Adrenal gland (tissue), 12 donors: ENCODE data around the gene RASGEF1C. TPM values are rescaled to one million over a fixed set of nuclear protein-coding genes. Genes with fewer than 3 reads are reported as not detected.

Source experiments
- DNase-seq, 7 donors: peaks; one replicate each; pipeline ENCODE4 v3.0.0-alpha.2; 2019 to 2020
- H3K27ac ChIP-seq, 5 donors: fragments of 200-600 bp; sonication (generic) in 4 of 5; 1 replicate in 3 of 5; 2 replicates in 2 of 5; pipeline versions ENCODE4 v1.5.1 to v1.8.0; 2016 to 2020; ENCODE audit warnings: mild to moderate bottlenecking in 1 of 5
- H3K27me3 ChIP-seq: fragments of 200-600 bp; 2 replicates; pipeline ENCODE4 v1.8.0; 2021
- H3K36me3 ChIP-seq, 2 donors: fragments of 200-600 bp; replicated peaks in 1 of 2; 1 replicate in 1 of 2; 2 replicates in 1 of 2; pipeline versions ENCODE4 v1.5.1 to v1.8.0; 2018 to 2022
- H3K4me1 ChIP-seq, 2 donors: fragments of 200-600 bp; replicated peaks in 1 of 2; 1 replicate in 1 of 2; 2 replicates in 1 of 2; pipeline versions ENCODE4 v1.5.1 to v1.8.0; 2018 to 2021
- H3K4me3 ChIP-seq, 4 donors: fragments of 200-600 bp; sonication (generic) in 3 of 4; one replicate each; pipeline ENCODE4 v1.5.1; 2016 to 2018
- H3K9me3 ChIP-seq, 3 donors: fragments of 200-600 bp; sonication (generic) in 1 of 3; replicated peaks in 1 of 3; 1 replicate in 2 of 3; 2 replicates in 1 of 3; pipeline versions ENCODE4 v1.5.1 to v1.8.0; 2016 to 2021
- CTCF ChIP-seq, 6 experiments: fragments of 450-650 bp in 4 of 6; fragments of 200-600 bp in 2 of 6; sonication (generic) in 1 of 6; IDR thresholded peaks; 1 replicate in 5 of 6; 2 replicates in 1 of 6; pipeline versions ENCODE4 v1.5.1 to v1.8.0; 2016 to 2021; ENCODE audit warnings: antibody characterized with exemption in 6 of 6, mild to moderate bottlenecking in 2 of 6, moderate library complexity in 1 of 6
- POLR2A ChIP-seq, 2 donors: fragments of 450-650 bp; IDR thresholded peaks; one replicate each; pipeline ENCODE4 v1.6.1; 2017; ENCODE audit warnings: antibody characterized with exemption in 2 of 2, mild to moderate bottlenecking in 2 of 2, moderate library complexity in 1 of 2
- WGBS, 4 donors: extraction: QIAGEN DNeasy Blood & Tissue Kit in 2 of 4; methylation state at CpG; one replicate each; pipeline versions ENCODE4 v1.1.5 to v1.1.7; 2013 to 2017; 5-methylcytosine and 5-hydroxymethylcytosine counted together
- intact Hi-C, 2 donors: fragments of 100-400 bp; cut with DNase I; formaldehyde crosslinking; loops; one replicate each; pipeline versions ENCODE4 v1.14.1 to v1.15.0; 2022 to 2023
- polyA plus RNA-seq, 3 donors: library from polyadenylated mRNA; stranded (reverse); fragments of 200-250 nt in 2 of 3; fragments of 350-450 nt in 1 of 3; fragmentation: Illumina TruSeq in 1 of 3; extraction: RNeasy Lipid Tissue Mini Kit (QIAGEN cat#74804) in 1 of 3; gene quantifications; one replicate each; pipeline ENCODE4 v1.2.3, GENCODE V29; 2013 to 2014
- total RNA-seq, 9 donors: library from RNA; depleted of rRNA in 4 of 9; stranded (reverse); fragments of >200 nt in 4 of 9; fragments of 120-200 nt in 1 of 9; fragmentation: NEBNext Ultra II Directional in 1 of 9; extraction: Animal tissue kit (Norgen Biotek cat#: 25700) in 1 of 9; gene quantifications; one replicate each; pipeline versions ENCODE4 v1.1.0 to v1.2.4, GENCODE V29; 2013 to 2023
- donor health status: healthy with polysubstance abuse.
- donor health status: Bipolar disorder and iron deficiency.
- donor health status: DM: yes; HTN: yes; CAD: no.
- donor health status: DM: no; HTN: no; CAD: no.
- donor health status: DM: no; HTN: no; CAD: no.
- donor health status: DM: yes; HTN: yes; CAD: no.

RASGEF1C gene
- total and polyA plus RNA-seq, 12 donors: 0.15 to 1.9 (median 0.74) TPM; not detected in 6

GRCh38 chr5:180136630-180137381 is 72.2 kb downstream of the RASGEF1C start:
- intact Hi-C loops: loop anchor here in 1 of 2 donors (10.0 kb wide), 1 partner anchor 178 kb away; no protein-coding TSS in a partner anchor
- 91 to 95% (median 93%) methylated on average over 28 to 38 of the region's 38 CpGs for WGBS, 4 donors
- peaks cover 10% of the 10 kb centered on the region for H3K27me3 ChIP-seq
- no peak for TF ChIP-seq POLR2A (IDR thresholded peaks at IDR 0.05)
- no peak for TF ChIP-seq CTCF (IDR thresholded peaks at IDR 0.05)
- H3K4me3 ChIP-seq: no peak overlapping the region
- no peaks in the 10 kb centered on the region for H3K36me3 ChIP-seq
- H3K4me1 ChIP-seq: no peaks in the 10 kb centered on the region
- H3K9me3 ChIP-seq: no peaks in the 10 kb centered on the region
- H3K27ac ChIP-seq: no peak overlapping the region
- peak in 1 of 7 donors; percentile 15 for DNase-seq

DNA sequence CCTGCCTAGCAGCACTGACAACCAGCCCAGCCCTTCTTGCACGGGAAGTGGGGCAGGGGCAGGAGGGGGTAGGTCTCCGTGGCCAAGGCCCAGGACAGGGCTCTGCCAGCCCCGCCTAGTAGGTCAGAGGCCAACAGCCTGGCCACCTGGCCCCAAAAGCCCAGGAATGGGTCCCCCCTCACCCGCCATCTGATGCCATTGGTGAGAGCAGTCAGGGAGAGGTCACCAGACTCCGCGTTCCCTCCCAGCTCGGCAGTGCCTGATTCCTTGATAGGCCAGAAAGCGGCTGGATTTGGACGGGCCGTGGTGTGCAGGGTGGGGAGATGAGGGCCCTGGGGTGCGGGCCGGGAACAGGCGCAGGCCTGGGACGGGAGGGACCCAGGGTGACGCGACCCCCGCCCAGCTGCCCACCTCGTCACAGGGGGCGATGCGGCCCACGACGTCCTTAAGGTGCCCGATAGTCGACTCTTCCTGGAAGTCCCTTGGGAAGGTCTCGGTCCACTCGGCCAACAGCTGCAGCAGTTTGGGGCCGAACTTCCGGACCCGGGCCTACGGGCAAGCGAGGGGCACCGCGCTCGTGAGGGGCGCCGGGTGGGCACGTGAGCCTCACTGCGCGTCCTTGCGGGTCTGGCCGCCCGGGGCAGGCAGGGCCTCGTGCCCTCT is 72.9 kb downstream of the RASGEF1C start:
- TF ChIP-seq POLR2A (IDR thresholded peaks at IDR 0.05) (no peak), CTCF (IDR thresholded peaks at IDR 0.05) (no peak)
- H3K27ac ChIP-seq: no peak overlapping the region
- H3K9me3 ChIP-seq: no peaks in the 10 kb centered on the region
- DNase-seq: peak in 1 of 7 donors; percentile 11
- H3K4me3 ChIP-seq: no peak overlapping the region
- 92 to 97% (median 93%) methylated on average over 24 to 43 of the region's 43 CpGs for WGBS, 4 donors
- intact Hi-C loops: loop anchor here in 1 of 2 donors (10.0 kb wide), 1 partner anchor 179 kb away; no protein-coding TSS in a partner anchor
- no peaks in the 10 kb centered on the region for H3K36me3 ChIP-seq
- no peaks in the 10 kb centered on the region for H3K4me1 ChIP-seq
- H3K27me3 ChIP-seq: peaks cover 10% of the 10 kb centered on the region

GRCh38 chr5:180135128-180135955 is 73.7 kb downstream of the RASGEF1C start:
- no peak for TF ChIP-seq POLR2A (IDR thresholded peaks at IDR 0.05)
- TF ChIP-seq CTCF (IDR thresholded peaks at IDR 0.05): no peak
- intact Hi-C loops: loop anchor here in 1 of 2 donors (10.0 kb wide), 1 partner anchor 179 kb away; no protein-coding TSS in a partner anchor
- H3K9me3 ChIP-seq: no peaks in the 10 kb centered on the region
- peaks cover 8% of the 10 kb centered on the region for H3K27me3 ChIP-seq
- H3K36me3 ChIP-seq: no peaks in the 10 kb centered on the region
- no peak overlapping the region for H3K4me3 ChIP-seq
- DNase-seq: peak in 1 of 7 donors; percentile 15
- no peaks in the 10 kb centered on the region for H3K4me1 ChIP-seq
- no peak overlapping the region for H3K27ac ChIP-seq
- 59 to 78% (median 64%) methylated on average over 11 to 13 of the region's 13 CpGs for WGBS, 4 donors
